ENCODE results near the gene THSD4. TPM values are rescaled to one million over a fixed set of nuclear protein-coding genes. Genes with fewer than 3 reads are reported as not detected.

THSD4 gene
- total RNA-seq, 1 experiment from 2014 or later: 0.29 TPM

DNA sequence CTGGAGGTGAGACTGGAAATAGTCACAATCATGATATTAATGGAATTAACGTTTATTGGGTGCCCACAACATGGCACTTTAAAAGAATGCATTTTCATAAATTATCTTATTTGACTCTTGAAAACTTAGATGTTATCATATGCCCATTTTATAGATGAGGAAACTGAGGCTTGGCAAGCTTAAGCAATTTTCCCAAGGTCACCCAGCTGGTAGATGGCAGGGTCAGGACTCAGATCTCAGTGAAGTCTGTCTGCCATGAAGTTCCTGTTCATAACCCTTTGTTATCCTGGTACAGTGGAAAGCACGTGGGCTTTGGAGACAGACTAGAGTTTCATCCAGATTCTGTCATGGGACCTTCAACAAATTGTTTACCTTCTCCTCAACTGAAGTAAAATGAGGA lies 520.5 kb downstream of the THSD4 start:
- Mint-ChIP-seq H3K9me3 (ENCODE audit: unreplicated experiment) (no peaks in the 10 kb centered on the region), H3K36me3 (ENCODE audit: insufficient read depth, unreplicated experiment) (no peaks in the 10 kb centered on the region), H3K27me3 (ENCODE audit: insufficient read depth, unreplicated experiment) (no peaks in the 10 kb centered on the region), H3K27ac (ENCODE audit: unreplicated experiment) (no peak overlapping the region), H3K4me3 (ENCODE audit: unreplicated experiment) (no peak overlapping the region), H3K4me1 (ENCODE audit: low read depth, unreplicated experiment) (no peaks in the 10 kb centered on the region)
- BruUV-seq (replicated peaks): no TSS peak
- Histone ChIP-seq H3K4me3 (ENCODE audit: low read depth, low read length) (no peak overlapping the region), H3K36me3 (ENCODE audit: control insufficient read depth, insufficient read depth, low read length) (no peaks in the 10 kb centered on the region), H3K9me3 (no peaks in the 10 kb centered on the region), H3K4me1 (no peaks in the 10 kb centered on the region), H3K27me3 (replicated peaks; ENCODE audit: control insufficient read depth, insufficient read depth, low read length) (no peaks in the 10 kb centered on the region)
- POLR2A ChIA-PET: no interaction called here
- DNase-seq: no peak
- intact Hi-C loops (cut with micrococcal nuclease; ENCODE audit: unreplicated experiment): no loop called here
- CTCF ChIA-PET: interaction anchor here (0.8 kb wide), 1 partner anchor 274 kb away, joined by 7 read pairs; no protein-coding TSS in a partner anchor
- TF ChIP-seq, protein P1, sequence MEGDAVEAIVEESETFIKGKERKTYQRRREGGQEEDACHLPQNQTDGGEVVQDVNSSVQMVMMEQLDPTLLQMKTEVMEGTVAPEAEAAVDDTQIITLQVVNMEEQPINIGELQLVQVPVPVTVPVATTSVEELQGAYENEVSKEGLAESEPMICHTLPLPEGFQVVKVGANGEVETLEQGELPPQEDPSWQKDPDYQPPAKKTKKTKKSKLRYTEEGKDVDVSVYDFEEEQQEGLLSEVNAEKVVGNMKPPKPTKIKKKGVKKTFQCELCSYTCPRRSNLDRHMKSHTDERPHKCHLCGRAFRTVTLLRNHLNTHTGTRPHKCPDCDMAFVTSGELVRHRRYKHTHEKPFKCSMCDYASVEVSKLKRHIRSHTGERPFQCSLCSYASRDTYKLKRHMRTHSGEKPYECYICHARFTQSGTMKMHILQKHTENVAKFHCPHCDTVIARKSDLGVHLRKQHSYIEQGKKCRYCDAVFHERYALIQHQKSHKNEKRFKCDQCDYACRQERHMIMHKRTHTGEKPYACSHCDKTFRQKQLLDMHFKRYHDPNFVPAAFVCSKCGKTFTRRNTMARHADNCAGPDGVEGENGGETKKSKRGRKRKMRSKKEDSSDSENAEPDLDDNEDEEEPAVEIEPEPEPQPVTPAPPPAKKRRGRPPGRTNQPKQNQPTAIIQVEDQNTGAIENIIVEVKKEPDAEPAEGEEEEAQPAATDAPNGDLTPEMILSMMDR (IDR thresholded peaks at IDR 0.05; ENCODE audit: insufficient read depth in 1 of 2, low read depth in 1 of 2, low read length in 1 of 2, severe bottlenecking in 1 of 2, unreplicated experiment in 1 of 2): no peak

DNA sequence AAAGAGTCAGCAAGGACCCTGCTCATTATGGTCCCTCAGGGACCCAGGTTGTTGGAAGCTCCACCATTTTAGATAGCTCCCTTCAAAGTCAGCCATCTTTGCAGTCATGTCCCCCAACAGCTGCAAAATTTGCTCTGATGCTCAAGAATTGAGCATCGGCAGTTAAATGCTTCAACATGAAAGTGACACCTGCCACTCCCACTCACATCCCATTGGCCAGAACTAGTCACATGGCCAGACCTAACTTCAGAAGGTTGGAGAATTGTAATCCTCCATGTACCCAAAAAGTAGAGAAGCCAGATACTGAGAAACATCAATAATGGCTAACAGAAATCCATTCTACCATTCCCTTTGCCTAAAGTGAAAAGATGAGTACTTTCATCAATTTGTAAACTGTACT lies 523.6 kb downstream of the THSD4 start:
- H3K27ac Mint-ChIP-seq (ENCODE audit: unreplicated experiment): no peak overlapping the region
- ChIA-PET CTCF (no interaction called here), POLR2A (no interaction called here)
- Histone ChIP-seq H3K36me3 (ENCODE audit: control insufficient read depth, insufficient read depth, low read length) (no peaks in the 10 kb centered on the region), H3K27me3 (replicated peaks; ENCODE audit: control insufficient read depth, insufficient read depth, low read length) (no peaks in the 10 kb centered on the region), H3K4me1 (no peaks in the 10 kb centered on the region), H3K9me3 (no peaks in the 10 kb centered on the region), H3K4me3 (ENCODE audit: low read depth, low read length) (no peak overlapping the region)
- no TSS peak for BruUV-seq (replicated peaks)
- H3K27me3 Mint-ChIP-seq (ENCODE audit: insufficient read depth, unreplicated experiment): no peaks in the 10 kb centered on the region
- DNase-seq: no peak
- TF ChIP-seq, protein P1 (IDR thresholded peaks at IDR 0.05; ENCODE audit: insufficient read depth in 1 of 2, low read depth in 1 of 2, low read length in 1 of 2, severe bottlenecking in 1 of 2, unreplicated experiment in 1 of 2): no peak
- intact Hi-C loops (cut with micrococcal nuclease; ENCODE audit: unreplicated experiment): no loop called here
- H3K9me3 Mint-ChIP-seq (ENCODE audit: unreplicated experiment): no peaks in the 10 kb centered on the region
- no peaks in the 10 kb centered on the region for H3K4me1 Mint-ChIP-seq (ENCODE audit: low read depth, unreplicated experiment)
- H3K36me3 Mint-ChIP-seq (ENCODE audit: insufficient read depth, unreplicated experiment): no peaks in the 10 kb centered on the region
- no peak overlapping the region for H3K4me3 Mint-ChIP-seq (ENCODE audit: unreplicated experiment)

DNA sequence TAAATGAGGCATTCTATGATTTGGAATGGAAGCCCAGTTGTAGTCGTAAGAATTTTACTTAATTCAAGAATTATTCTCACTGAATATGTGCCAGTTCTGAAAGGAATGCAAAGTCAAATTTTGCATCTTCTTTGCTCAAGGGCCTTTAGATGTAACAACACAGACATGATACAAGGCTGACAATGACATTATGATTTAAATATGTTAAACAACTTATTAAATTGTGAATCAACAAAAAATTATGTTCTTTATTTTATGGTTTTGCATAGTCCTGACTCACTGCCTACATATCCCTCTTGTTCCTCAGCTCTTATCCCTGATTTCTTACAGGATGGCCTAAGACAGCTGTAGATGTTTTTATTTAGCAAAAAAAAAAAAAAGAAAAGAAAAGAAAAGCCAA lies 524.2 kb downstream of the THSD4 start:
- intact Hi-C loops (cut with micrococcal nuclease; ENCODE audit: unreplicated experiment): no loop called here
- no peak overlapping the region for H3K4me3 ChIP-seq (ENCODE audit: low read depth, low read length)
- no peak overlapping the region for H3K27ac Mint-ChIP-seq (ENCODE audit: unreplicated experiment)

More for the DNA sequence above, 524.2 kb downstream of the THSD4 start:
- Histone ChIP-seq H3K36me3 (ENCODE audit: control insufficient read depth, insufficient read depth, low read length) (no peaks in the 10 kb centered on the region), H3K27me3 (replicated peaks; ENCODE audit: control insufficient read depth, insufficient read depth, low read length) (no peaks in the 10 kb centered on the region), H3K4me1 (no peaks in the 10 kb centered on the region), H3K9me3 (no peaks in the 10 kb centered on the region)
- Mint-ChIP-seq H3K36me3 (ENCODE audit: insufficient read depth, unreplicated experiment) (no peaks in the 10 kb centered on the region), H3K9me3 (ENCODE audit: unreplicated experiment) (no peaks in the 10 kb centered on the region), H3K27me3 (ENCODE audit: insufficient read depth, unreplicated experiment) (no peaks in the 10 kb centered on the region), H3K4me3 (ENCODE audit: unreplicated experiment) (no peak overlapping the region), H3K4me1 (ENCODE audit: low read depth, unreplicated experiment) (no peaks in the 10 kb centered on the region)
- BruUV-seq (replicated peaks): no TSS peak
- no peak for DNase-seq
- ChIA-PET POLR2A (no interaction called here), CTCF (no interaction called here)
- TF ChIP-seq, protein P1 (IDR thresholded peaks at IDR 0.05; ENCODE audit: insufficient read depth in 1 of 2, low read depth in 1 of 2, low read length in 1 of 2, severe bottlenecking in 1 of 2, unreplicated experiment in 1 of 2): no peak
